ENCODE results near the gene ZNF407.

- TF ChIP-seq, protein P1, sequence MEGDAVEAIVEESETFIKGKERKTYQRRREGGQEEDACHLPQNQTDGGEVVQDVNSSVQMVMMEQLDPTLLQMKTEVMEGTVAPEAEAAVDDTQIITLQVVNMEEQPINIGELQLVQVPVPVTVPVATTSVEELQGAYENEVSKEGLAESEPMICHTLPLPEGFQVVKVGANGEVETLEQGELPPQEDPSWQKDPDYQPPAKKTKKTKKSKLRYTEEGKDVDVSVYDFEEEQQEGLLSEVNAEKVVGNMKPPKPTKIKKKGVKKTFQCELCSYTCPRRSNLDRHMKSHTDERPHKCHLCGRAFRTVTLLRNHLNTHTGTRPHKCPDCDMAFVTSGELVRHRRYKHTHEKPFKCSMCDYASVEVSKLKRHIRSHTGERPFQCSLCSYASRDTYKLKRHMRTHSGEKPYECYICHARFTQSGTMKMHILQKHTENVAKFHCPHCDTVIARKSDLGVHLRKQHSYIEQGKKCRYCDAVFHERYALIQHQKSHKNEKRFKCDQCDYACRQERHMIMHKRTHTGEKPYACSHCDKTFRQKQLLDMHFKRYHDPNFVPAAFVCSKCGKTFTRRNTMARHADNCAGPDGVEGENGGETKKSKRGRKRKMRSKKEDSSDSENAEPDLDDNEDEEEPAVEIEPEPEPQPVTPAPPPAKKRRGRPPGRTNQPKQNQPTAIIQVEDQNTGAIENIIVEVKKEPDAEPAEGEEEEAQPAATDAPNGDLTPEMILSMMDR (IDR thresholded peaks at IDR 0.05; ENCODE audit: insufficient read depth, low read length): no peak
- no peak for TF ChIP-seq GABPA (IDR thresholded peaks at IDR 0.05; ENCODE audit: low read depth)
These were observed 188.0 kb downstream of the ZNF407 start for GRCh38 chr18:74785632-74786031.
